Left cardiac atrium (tissue), 4 donors: Measurements from ENCODE around the gene CCDC63. TPM values are rescaled to one million over a fixed set of nuclear protein-coding genes. Genes with fewer than 3 reads are reported as not detected.
"Not testable (repeated sequence)": the region's sequence is repeated elsewhere in the genome, so short reads cannot be mapped to it uniquely, and the experiment has no call there.

ENCODE experiments used
- ATAC-seq, 2 donors: fragments of 200-7000 bp; cut with Tn5 transposase; one replicate each; pipeline ENCODE4 v1.9.1; 2020; ENCODE audit warnings: mild to moderate bottlenecking in 2 of 2, moderate library complexity in 2 of 2
- DNase-seq: peaks from one replicate; pipeline ENCODE4 v3.0.0-alpha.2; 2020
- intact Hi-C, 2 donors: fragments of 100-400 bp; cut with DNase I; formaldehyde crosslinking; loops; one replicate each; pipeline versions ENCODE4 v1.14.1 to v1.15.1; 2022 to 2023
- total RNA-seq, 2 donors: library from RNA; stranded (reverse); fragmentation: NEBNext Ultra II Directional; extraction: Animal tissue kit (Norgen Biotek cat#: 25700); gene quantifications; one replicate each; pipeline ENCODE4 v1.2.1, GENCODE V29; 2021
- donor health status: DM: no; HTN: yes; CAD: no.
- donor health status: DM: no; HTN: yes; CAD: no; lungs with severe emphysema.
- donor health status: DM: yes; HTN: yes; CAD: no.
- donor health status: Dilated cardiomyopathy.

The CCDC63 gene
- total RNA-seq, 2 donors from 2014 or later, result not detected

- intact Hi-C loops, result loop anchor here in 1 of 2 donors (5.0 kb wide), 3 partner anchors 58 to 222 kb away; no protein-coding TSS in a partner anchor
- DNase-seq, result no peak
- no peak for ATAC-seq
Measured at GRCh38 chr12:110829308-110829707, 17.5 kb upstream of the CCDC63 start.

- ATAC-seq, result no peak
- intact Hi-C loops, result no loop called here
- DNase-seq, result no peak
Measured at GRCh38 chr12:110836291-110836690, 10.5 kb upstream of the CCDC63 start.

GRCh38 chr12:110841007-110841406, 5.8 kb upstream of the CCDC63 start:
- DNase-seq (no peak), ATAC-seq (no peak)
- intact Hi-C loops, result loop anchor here in 1 of 2 donors (10.0 kb wide), 1 partner anchor 96 kb away; the partner anchor contains the start of gene PPP1CC

- intact Hi-C loops, result loop anchor here in 1 of 2 donors (10.0 kb wide), 1 partner anchor 99 kb away; the partner anchor contains the start of gene PPP1CC
- no peak for ATAC-seq
- no peak for DNase-seq
Measured at GRCh38 chr12:110844131-110844530, 2.7 kb upstream of the CCDC63 start.

DNA sequence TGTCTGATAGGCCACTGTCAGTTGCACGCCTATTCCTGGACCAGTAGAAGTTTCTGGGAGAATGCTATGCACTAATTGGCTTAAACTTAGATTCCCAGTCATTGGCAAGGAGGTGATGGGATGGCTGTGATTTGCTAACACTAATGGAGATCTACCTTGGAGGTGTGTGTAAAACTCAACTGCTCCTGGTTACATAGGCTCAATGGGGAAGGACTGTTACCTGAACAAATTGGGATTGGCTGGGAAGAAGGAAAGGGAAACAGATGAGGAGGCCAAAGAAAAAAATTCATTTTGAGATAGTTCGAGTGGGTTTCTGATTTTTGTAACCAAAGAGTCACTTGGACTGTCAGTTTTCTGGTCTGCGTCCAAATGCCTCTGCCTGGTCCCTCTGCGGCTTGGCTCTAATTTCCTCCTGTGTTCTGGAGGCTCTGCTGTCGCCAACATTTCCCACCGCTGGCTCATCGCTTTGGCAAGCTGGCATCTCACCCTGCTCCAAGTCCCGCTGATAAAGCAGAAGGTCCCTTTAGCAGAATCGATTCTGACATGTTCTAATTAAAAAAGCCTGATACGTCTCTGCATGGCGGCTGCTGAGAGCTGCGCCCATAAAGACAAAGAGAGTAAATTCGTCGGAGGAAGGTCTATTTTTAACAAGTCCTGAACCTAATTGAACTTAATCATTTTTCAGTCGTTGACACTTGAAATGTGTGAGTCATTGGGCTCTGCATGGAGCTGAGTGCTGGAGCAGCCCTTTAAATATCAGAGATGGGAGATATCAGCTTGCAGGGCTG, 2.0 kb upstream of the CCDC63 start:
- intact Hi-C loops, result loop anchor here in 1 of 2 donors (5.0 to 10.0 kb wide), 2 partner anchors 43 to 100 kb away; partner anchors contain the start of gene PPP1CC
- ATAC-seq, result peak; percentile 84 to 87
- peak; percentile 67 for DNase-seq

DNA sequence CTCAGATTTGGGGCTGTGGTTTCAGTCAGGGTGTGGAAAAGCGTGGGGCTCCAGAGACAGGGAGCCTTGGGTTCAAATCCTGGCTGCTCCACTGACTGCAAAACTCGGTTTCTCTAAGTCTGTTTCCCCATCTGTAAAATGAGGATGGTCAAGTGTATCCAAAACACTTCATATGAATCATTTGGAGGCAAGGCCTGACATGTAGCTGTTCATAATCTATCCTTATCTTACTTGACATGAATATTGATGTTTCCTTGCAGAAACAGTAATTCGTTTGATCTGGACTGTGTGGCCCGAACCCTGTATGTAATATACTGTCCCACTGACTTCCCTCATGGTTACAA, 1.5 kb upstream of the CCDC63 start:
- DNase-seq (no peak), ATAC-seq (no peak)
- intact Hi-C loops, result loop anchor here in 1 of 2 donors (5.0 to 10.0 kb wide), 2 partner anchors 42 to 101 kb away; partner anchors contain the start of gene PPP1CC

GRCh38 chr12:110848314-110848923, 1.6 kb downstream of the CCDC63 start:
- no peak for ATAC-seq
- intact Hi-C loops, result loop anchor here in 1 of 2 donors (5.0 to 10.0 kb wide), 2 partner anchors 39 to 104 kb away; partner anchors contain the start of gene PPP1CC
- no peak for DNase-seq

GRCh38 chr12:110849221-110849620, 2.4 kb downstream of the CCDC63 start:
- ATAC-seq (no peak), DNase-seq (no peak)
- intact Hi-C loops, result loop anchor here in 1 of 2 donors (5.0 to 10.0 kb wide), 2 partner anchors 38 to 104 kb away; partner anchors contain the start of gene PPP1CC

GRCh38 chr12:110849748-110850403, 3.1 kb downstream of the CCDC63 start:
- intact Hi-C loops, result loop anchor here in 1 of 2 donors (5.0 to 10.0 kb wide), 2 partner anchors 37 to 105 kb away; partner anchors contain the start of gene PPP1CC
- DNase-seq (no peak), ATAC-seq (no peak)

- intact Hi-C loops, result no loop called here
- no peak for ATAC-seq
- no peak for DNase-seq
Measured at GRCh38 chr12:110850762-110851161, 4.0 kb downstream of the CCDC63 start.

DNA sequence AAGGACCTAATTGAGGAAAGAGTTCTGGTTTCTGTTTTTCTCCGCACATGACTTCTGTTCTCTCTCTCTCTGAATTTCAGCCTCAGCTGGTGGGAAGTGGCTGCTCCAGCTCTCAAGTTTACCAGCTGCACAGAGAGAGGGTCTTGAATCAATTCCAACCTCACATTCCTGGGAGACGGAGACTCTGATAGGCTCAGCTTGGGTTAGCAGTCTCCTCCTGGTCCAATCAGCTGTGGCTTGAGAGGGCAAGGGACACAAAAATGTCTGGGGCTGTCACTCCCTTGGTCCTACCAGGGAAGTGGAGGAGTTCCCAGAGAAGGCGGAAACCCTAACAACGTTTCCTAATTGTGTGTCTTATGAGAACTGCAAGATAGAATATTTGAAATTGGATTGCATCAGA, 7.0 kb downstream of the CCDC63 start:
- intact Hi-C loops, result no loop called here
- DNase-seq, result no peak
- peak; percentile 30 to 50 for ATAC-seq

DNA sequence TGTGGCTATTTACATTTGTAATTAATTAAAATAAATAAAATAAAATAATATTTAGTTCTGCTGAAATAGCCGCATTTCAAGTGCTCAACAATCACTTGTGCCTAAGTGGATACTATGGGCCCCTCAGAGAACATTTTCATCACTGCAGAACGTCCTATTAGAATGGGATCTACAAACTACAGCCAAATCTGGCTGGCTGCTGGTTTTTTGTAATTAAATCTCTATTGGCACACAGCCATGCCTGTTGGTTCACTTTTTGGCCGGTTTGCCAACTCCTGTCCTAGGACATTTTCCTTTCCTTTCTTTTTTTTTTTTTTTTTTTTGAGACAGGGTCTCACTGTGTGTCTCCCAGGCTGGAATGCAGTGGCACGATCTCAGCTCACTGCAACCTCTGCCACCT, 9.8 kb downstream of the CCDC63 start:
- intact Hi-C loops, result no loop called here
- DNase-seq, result no peak
- ATAC-seq, result no peak

- ATAC-seq, result no peak
- intact Hi-C loops, result no loop called here
- DNase-seq, result no peak
Measured at GRCh38 chr12:110857528-110857927, 10.7 kb downstream of the CCDC63 start.

GRCh38 chr12:110857954-110858353, 11.2 kb downstream of the CCDC63 start:
- intact Hi-C loops, DNase-seq, ATAC-seq: not testable (repeated sequence)

DNA sequence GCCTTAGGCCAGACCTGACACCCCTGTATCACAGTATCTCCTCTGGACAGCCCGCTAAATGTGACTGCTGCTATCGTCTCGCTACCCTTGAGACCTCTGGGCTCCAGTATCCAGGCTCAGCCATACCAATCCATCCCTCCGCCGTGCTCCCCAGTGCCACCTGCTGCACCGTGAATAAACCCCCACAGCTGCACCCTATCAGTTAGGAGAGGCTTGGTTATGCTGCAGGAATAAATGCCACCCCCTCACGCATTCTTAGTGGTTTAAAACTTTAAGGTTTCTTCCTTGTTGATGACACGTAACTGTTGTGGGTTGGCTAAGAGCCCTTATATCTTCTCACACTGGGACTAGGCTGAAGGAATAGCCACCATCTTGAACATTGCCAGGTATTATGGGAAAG, 12.1 kb downstream of the CCDC63 start:
- DNase-seq (no peak), ATAC-seq (no peak)
- intact Hi-C loops, result no loop called here

GRCh38 chr12:110860833-110861296, 14.1 kb downstream of the CCDC63 start:
- DNase-seq (no peak), ATAC-seq (no peak)
- intact Hi-C loops, result no loop called here

DNA sequence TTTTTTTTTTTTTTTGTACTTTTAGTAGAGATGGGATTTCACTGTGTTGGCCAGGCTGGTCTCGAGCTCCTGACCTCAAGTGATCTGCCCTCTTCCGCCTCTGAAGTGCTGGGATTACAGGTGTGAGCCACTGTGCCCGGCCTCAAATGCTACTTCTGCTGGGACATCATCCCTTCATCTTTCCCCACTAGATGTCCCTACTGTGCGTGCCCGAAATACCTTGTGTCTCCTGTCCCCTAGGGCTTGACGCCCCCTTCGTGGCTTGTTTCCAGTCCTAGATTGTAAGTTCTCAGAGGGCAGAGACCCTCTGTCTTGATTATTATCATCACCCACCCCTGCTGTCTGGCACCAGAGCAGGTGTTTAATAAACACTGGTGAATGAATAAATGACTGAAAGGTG, 14.9 kb downstream of the CCDC63 start:
- ATAC-seq, result no peak
- no peak for DNase-seq
- intact Hi-C loops, result no loop called here

DNA sequence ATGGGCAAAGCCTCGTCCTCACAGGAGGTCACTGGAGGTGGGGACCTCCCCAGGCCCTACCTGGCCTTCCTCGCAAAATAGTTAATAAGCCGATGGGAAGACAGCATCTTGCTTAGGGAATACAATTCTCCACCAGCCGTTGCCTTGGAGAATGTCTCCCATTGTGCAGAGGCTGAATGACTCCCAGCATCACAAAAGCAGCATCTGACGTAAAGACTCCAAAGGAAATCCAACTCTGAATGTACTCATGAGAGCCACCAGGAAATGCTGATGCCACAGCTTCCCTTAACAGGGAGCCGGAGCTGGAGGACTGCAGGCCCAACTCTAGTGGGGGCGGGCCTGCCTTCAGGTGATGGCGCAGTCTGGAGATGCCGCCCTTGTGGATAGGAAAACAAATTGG, 15.5 kb downstream of the CCDC63 start:
- ATAC-seq, result no peak
- no peak for DNase-seq
- intact Hi-C loops, result no loop called here

GRCh38 chr12:110863161-110863560, 16.4 kb downstream of the CCDC63 start:
- ATAC-seq (no peak), DNase-seq (no peak)
- intact Hi-C loops, result no loop called here

DNA sequence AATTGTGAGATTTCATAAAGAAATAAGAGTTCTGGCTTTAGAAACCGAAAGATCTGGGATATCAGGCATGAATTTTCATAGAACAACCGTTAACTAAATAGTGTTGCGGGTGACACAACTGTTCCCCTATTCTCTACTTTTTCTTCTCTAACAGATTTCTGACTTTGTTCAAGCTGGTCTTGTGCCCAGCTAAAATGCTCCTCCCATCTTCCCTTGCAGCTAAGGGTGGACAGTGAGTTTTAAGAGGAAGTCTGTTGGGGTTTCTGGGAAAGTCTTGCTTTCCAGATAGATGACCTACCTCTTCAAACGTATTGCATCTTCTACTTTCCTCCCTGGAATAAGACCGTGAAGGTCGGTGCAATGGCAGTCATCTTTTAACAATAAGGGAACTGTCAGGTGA, 18.7 kb downstream of the CCDC63 start:
- ATAC-seq, result no peak
- intact Hi-C loops, result no loop called here

More for the DNA sequence above, 18.7 kb downstream of the CCDC63 start:
- DNase-seq, result no peak
